Suprapubic skin (tissue), 4 donors: ENCODE measurements around the gene AEBP1. TPM values are rescaled to one million over a fixed set of nuclear protein-coding genes. Genes with fewer than 3 reads are reported as not detected.

Experiments used
- DNase-seq, 2 donors: peaks; one replicate each; pipeline ENCODE4 v3.0.0-alpha.2; 2019; ENCODE audit warnings: low spot score in 2 of 2
- H3K27ac ChIP-seq: fragments of 200-600 bp; sonication (generic); one replicate; pipeline ENCODE4 v1.5.1; 2019
- H3K27me3 ChIP-seq: fragments of 200-600 bp; sonication (generic); one replicate; pipeline ENCODE4 v1.5.1; 2019
- H3K36me3 ChIP-seq: fragments of 200-600 bp; sonication (generic); one replicate; pipeline ENCODE4 v1.5.1; 2019
- H3K4me1 ChIP-seq: fragments of 200-600 bp; sonication (generic); one replicate; pipeline ENCODE4 v1.5.1; 2019
- H3K4me3 ChIP-seq: fragments of 200-600 bp; sonication (generic); one replicate; pipeline ENCODE4 v1.5.1; 2019; ENCODE audit warnings: mild to moderate bottlenecking
- H3K9me3 ChIP-seq: fragments of 200-600 bp; sonication (generic); one replicate; pipeline ENCODE4 v1.5.1; 2019
- CTCF ChIP-seq, 2 donors: fragments of 200-600 bp in 1 of 2; fragments of 450-650 bp in 1 of 2; sonication (generic) in 1 of 2; IDR thresholded peaks; one replicate each; pipeline ENCODE4 v1.5.1; 2016 to 2019; ENCODE audit warnings: antibody characterized with exemption in 2 of 2, mild to moderate bottlenecking in 1 of 2, moderate library complexity in 1 of 2
- EP300 ChIP-seq: sonication (generic); formaldehyde crosslinking; IDR thresholded peaks from one replicate; pipeline ENCODE4 v1.6.1; 2017; ENCODE audit warnings: antibody characterized with exemption
- POLR2A ChIP-seq, 2 donors: fragments of 450-650 bp; IDR thresholded peaks; one replicate each; pipeline ENCODE4 v1.6.1; 2017; ENCODE audit warnings: antibody characterized with exemption in 2 of 2, mild to moderate bottlenecking in 2 of 2, moderate library complexity in 2 of 2
- POLR2AphosphoS5 ChIP-seq, 3 donors: sonication (generic); formaldehyde crosslinking; IDR thresholded peaks; one replicate each; pipeline ENCODE4 v1.6.1; 2017; ENCODE audit warnings: antibody characterized with exemption in 3 of 3
- WGBS: methylation state at CpG from one replicate; pipeline ENCODE4 v1.1.5; 2018; 5-methylcytosine and 5-hydroxymethylcytosine counted together
- total RNA-seq, 4 donors: library from RNA; depleted of rRNA; stranded (reverse); fragments of >200 nt; gene quantifications; one replicate each; pipeline ENCODE4 v1.1.0, GENCODE V29; 2016

Gene AEBP1
- total RNA-seq, 4 donors from 2014 or later, result 24.3 to 74.0 (median 43.3) TPM

- DNase-seq, result no peak
- no peak overlapping the region for H3K27ac ChIP-seq
- no peak for TF ChIP-seq POLR2AphosphoS5 (IDR thresholded peaks at IDR 0.05)
- no peak for TF ChIP-seq CTCF (IDR thresholded peaks at IDR 0.05)
- TF ChIP-seq POLR2A (IDR thresholded peaks at IDR 0.05), result no peak
- no peak for TF ChIP-seq EP300
- no peaks in the 10 kb centered on the region for H3K27me3 ChIP-seq
- 85% methylated on average over 8 of the region's 8 CpGs for WGBS
- peaks cover 48% of the 10 kb centered on the region for H3K4me1 ChIP-seq
- H3K9me3 ChIP-seq, result no peaks in the 10 kb centered on the region
- no peak overlapping the region for H3K4me3 ChIP-seq
- H3K36me3 ChIP-seq, result peaks cover 61% of the 10 kb centered on the region
These were observed 25.6 kb upstream of the AEBP1 start for GRCh38 chr7:44078521-44078920.

GRCh38 chr7:44079331-44080021, 24.7 kb upstream of the AEBP1 start:
- TF ChIP-seq POLR2A (IDR thresholded peaks at IDR 0.05), result no peak
- TF ChIP-seq CTCF (IDR thresholded peaks at IDR 0.05), result no peak
- TF ChIP-seq POLR2AphosphoS5 (IDR thresholded peaks at IDR 0.05), result no peak
- TF ChIP-seq EP300, result no peak
- no peak overlapping the region for H3K27ac ChIP-seq
- H3K9me3 ChIP-seq, result no peaks in the 10 kb centered on the region
- H3K4me1 ChIP-seq, result peaks cover 46% of the 10 kb centered on the region
- 92% methylated on average over 4 of the region's 11 CpGs for WGBS
- DNase-seq, result no peak
- peaks cover 58% of the 10 kb centered on the region for H3K36me3 ChIP-seq
- no peak overlapping the region for H3K4me3 ChIP-seq
- H3K27me3 ChIP-seq, result no peaks in the 10 kb centered on the region

- Histone ChIP-seq H3K9me3 (no peaks in the 10 kb centered on the region), H3K4me3 (no peak overlapping the region), H3K27ac (no peak overlapping the region), H3K27me3 (no peaks in the 10 kb centered on the region), H3K4me1 (peaks cover 40% of the 10 kb centered on the region), H3K36me3 (peaks cover 54% of the 10 kb centered on the region)
- TF ChIP-seq EP300, result no peak
- TF ChIP-seq CTCF (IDR thresholded peaks at IDR 0.05), result no peak
- no peak for TF ChIP-seq POLR2A (IDR thresholded peaks at IDR 0.05)
- no peak for TF ChIP-seq POLR2AphosphoS5 (IDR thresholded peaks at IDR 0.05)
- 96% methylated on average over 4 of the region's 5 CpGs for WGBS
- DNase-seq, result no peak
These were observed 24.0 kb upstream of the AEBP1 start for GRCh38 chr7:44080118-44080517.

- Histone ChIP-seq H3K4me1 (peaks cover 38% of the 10 kb centered on the region), H3K36me3 (peaks cover 48% of the 10 kb centered on the region), H3K4me3 (peak overlapping the region; percentile 61)
These were observed 23.4 kb upstream of the AEBP1 start for GRCh38 chr7:44080686-44081265.

More at GRCh38 chr7:44080686-44081265, 23.4 kb upstream of the AEBP1 start:
- 84% methylated on average over 11 of the region's 11 CpGs for WGBS
- no peak overlapping the region for H3K27ac ChIP-seq
- DNase-seq, result no peak
- H3K9me3 ChIP-seq, result no peaks in the 10 kb centered on the region
- no peaks in the 10 kb centered on the region for H3K27me3 ChIP-seq
- no peak for TF ChIP-seq POLR2AphosphoS5 (IDR thresholded peaks at IDR 0.05)
- no peak for TF ChIP-seq CTCF (IDR thresholded peaks at IDR 0.05)
- TF ChIP-seq POLR2A (IDR thresholded peaks at IDR 0.05), result no peak
- no peak for TF ChIP-seq EP300
